IMR-90 (cell line): ENCODE results near the gene DGKZ. TPM values are rescaled to one million over a fixed set of nuclear protein-coding genes. Genes with fewer than 3 reads are reported as not detected.
A peak's percentile ranks its signal among the peaks of the same experiment; 100 is the strongest.

ENCODE experiments used
- ATAC-seq: fragments of 200-7000 bp; cut with Tn5 transposase; 2 replicates; pipeline ENCODE4 v1.9.1; 2020; ENCODE audit warnings: low read depth, mild to moderate bottlenecking, moderate library complexity
- BruUV-seq: library from RNA; stranded (reverse); fragments of 400-500 nt; replicated peaks from 2 replicates; lab custom pipeline; 2021; lab: Mats Ljungman, UMichigan
- CTCF ChIA-PET: fragments of 300-600 bp; formaldehyde crosslinking; extraction: SDS; loops from one replicate; lab custom pipeline; 2021; ENCODE audit warnings: antibody characterized with exemption; lab: Yijun Ruan, JAX
- POLR2A ChIA-PET: fragments of 300-600 bp; sonication (Branson Sonifier 250); formaldehyde crosslinking; loops from one replicate; lab custom pipeline; 2022; ENCODE audit warnings: antibody characterized with exemption; ENCODE audit not compliant: unreplicated experiment; lab: Charles Lee
- DNase-seq: peaks from one replicate; pipeline ENCODE4 v3.0.0; 2013
- H2AFZ ChIP-seq: replicated peaks from 2 replicates; pipeline ENCODE3; 2013; ENCODE audit warnings: low read length, mild to moderate bottlenecking; ENCODE audit not compliant: poor library complexity
- H2AK5ac ChIP-seq: 2 replicates; pipeline ENCODE4 v1.6.1; 2013; ENCODE audit warnings: low read depth, low read length, inconsistent platforms
- H2AK9ac ChIP-seq: replicated peaks from 2 replicates; pipeline ENCODE3; 2013; ENCODE audit warnings: mild to moderate bottlenecking, low read depth, low read length, moderate library complexity; ENCODE audit not compliant: poor library complexity
- H2BK120ac ChIP-seq: 2 replicates; pipeline ENCODE4 v1.6.1; 2013; ENCODE audit warnings: low read depth, low read length, inconsistent platforms
- H2BK15ac ChIP-seq: 3 replicates; pipeline ENCODE4 v1.6.1; 2013; ENCODE audit warnings: low read depth, low read length, inconsistent platforms
- H2BK20ac ChIP-seq: 2 replicates; pipeline ENCODE4 v1.6.1; 2013; ENCODE audit warnings: low read depth, mild to moderate bottlenecking, inconsistent platforms, low read length, moderate library complexity
- H2BK5ac ChIP-seq: 2 replicates; pipeline ENCODE4 v1.6.1; 2013; ENCODE audit warnings: mild to moderate bottlenecking, low read depth, low read length, inconsistent platforms; ENCODE audit not compliant: poor library complexity, severe bottlenecking
- H3K14ac ChIP-seq: replicated peaks from 2 replicates; pipeline ENCODE4 v1.6.1; 2013; ENCODE audit warnings: low read depth, low read length, inconsistent platforms
- H3K18ac ChIP-seq: 2 replicates; pipeline ENCODE4 v1.6.1; 2013; ENCODE audit warnings: low read depth, low read length, control low read depth
- H3K23ac ChIP-seq: 2 replicates; pipeline ENCODE4 v1.6.1; 2013; ENCODE audit warnings: low read depth, low read length, inconsistent platforms
- H3K27ac ChIP-seq: 2 replicates; pipeline ENCODE4 v1.5.1; 2013; ENCODE audit warnings: mild to moderate bottlenecking, control low read depth, low read length; ENCODE audit not compliant: insufficient read depth
- H3K27me3 ChIP-seq: 2 replicates; pipeline ENCODE4 v1.6.1; 2013; ENCODE audit warnings: low read length; ENCODE audit not compliant: control insufficient read depth, insufficient read depth
- H3K36me3 ChIP-seq: 2 replicates; pipeline ENCODE4 v1.6.1; 2013; ENCODE audit warnings: low read length, mixed read lengths; ENCODE audit not compliant: control insufficient read depth, insufficient read depth
- H3K4ac ChIP-seq: 2 replicates; pipeline ENCODE4 v1.6.1; 2013; ENCODE audit warnings: low read depth, low read length, inconsistent platforms
- H3K4me1 ChIP-seq: 2 replicates; pipeline ENCODE4 v1.6.1; 2013; ENCODE audit warnings: low read length, mixed read lengths; ENCODE audit not compliant: control insufficient read depth, insufficient read depth
- H3K4me2 ChIP-seq: 2 replicates; pipeline ENCODE4 v1.6.1; 2013; ENCODE audit warnings: low read depth, mild to moderate bottlenecking, control low read depth, low read length, moderate library complexity
- H3K4me3 ChIP-seq: 2 replicates; pipeline ENCODE4 v1.5.1; 2013; ENCODE audit warnings: low read depth, mild to moderate bottlenecking, control low read depth, low read length, moderate library complexity; ENCODE audit not compliant: insufficient read depth
- H3K56ac ChIP-seq: 2 replicates; pipeline ENCODE4 v1.6.1; 2013; ENCODE audit warnings: low read length, inconsistent platforms; ENCODE audit not compliant: insufficient read depth; ENCODE audit errors: extremely low read depth
- H3K79me1 ChIP-seq, 2 experiments: 2 replicates each; pipeline ENCODE4 v1.6.1; 2013; ENCODE audit warnings: low read length in 2 of 2, inconsistent platforms in 1 of 2, low read depth in 1 of 2
- H3K9ac ChIP-seq: 2 replicates; pipeline ENCODE4 v1.6.1; 2013; ENCODE audit warnings: low read depth, low read length, control low read depth
- H3K9me1 ChIP-seq: 2 replicates; pipeline ENCODE4 v1.6.1; 2013; ENCODE audit warnings: low read length, inconsistent platforms; ENCODE audit not compliant: insufficient read depth
- H3K9me3 ChIP-seq: 2 replicates; pipeline ENCODE4 v1.6.1; 2013; ENCODE audit warnings: low read length; ENCODE audit not compliant: control insufficient read depth, insufficient read depth
- H4K20me1 ChIP-seq: 2 replicates; pipeline ENCODE4 v1.6.1; 2013; ENCODE audit warnings: low read length, inconsistent platforms; ENCODE audit not compliant: insufficient read depth
- H4K5ac ChIP-seq: 2 replicates; pipeline ENCODE4 v1.6.1; 2013; ENCODE audit warnings: mild to moderate bottlenecking, low read depth, low read length, control low read depth
- H4K8ac ChIP-seq, 2 experiments: 2 replicates each; pipeline ENCODE4 v1.6.1; 2013; ENCODE audit warnings: low read depth in 2 of 2, low read length in 2 of 2, control low read depth in 1 of 2, inconsistent platforms in 1 of 2
- H4K91ac ChIP-seq: 2 replicates; pipeline ENCODE4 v1.6.1; 2013; ENCODE audit warnings: low read depth, low read length, inconsistent platforms; ENCODE audit not compliant: insufficient read depth
- CEBPB ChIP-seq: IDR thresholded peaks from 2 replicates; pipeline ENCODE4 v1.6.1; 2012; ENCODE audit warnings: low read depth, low read length, improper control_type of control experiment
- CHD1 ChIP-seq: IDR thresholded peaks from 2 replicates; pipeline ENCODE4 v1.6.1; 2012; ENCODE audit warnings: low read depth, low read length, improper control_type of control experiment
- CTCF ChIP-seq: conservative IDR thresholded peaks from 2 replicates; pipeline ENCODE4 v1.5.1; 2012; ENCODE audit warnings: mild to moderate bottlenecking, low read depth, low read length, improper control_type of control experiment
- ELK1 ChIP-seq: fragments of 150-350 bp; IDR thresholded peaks from 2 replicates; pipeline ENCODE4 v1.6.1; 2016; ENCODE audit warnings: low read depth, mild to moderate bottlenecking, low read length, moderate library complexity, borderline replicate concordance
- FOS ChIP-seq: fragments of 150-350 bp; IDR thresholded peaks from 2 replicates; pipeline ENCODE4 v1.6.1; 2016; ENCODE audit warnings: low read depth, low read length
- MAFK ChIP-seq: IDR thresholded peaks from 2 replicates; pipeline ENCODE4 v1.6.1; 2012; ENCODE audit warnings: low read depth, low read length, improper control_type of control experiment
- MAZ ChIP-seq: IDR thresholded peaks from 2 replicates; pipeline ENCODE4 v1.6.1; 2012; ENCODE audit warnings: low read depth, mild to moderate bottlenecking, low read length, improper control_type of control experiment, moderate library complexity, borderline replicate concordance
- MXI1 ChIP-seq: IDR thresholded peaks from 2 replicates; pipeline ENCODE4 v1.6.1; 2012; ENCODE audit warnings: low read depth, mild to moderate bottlenecking, low read length, moderate library complexity, borderline replicate concordance
- NFE2L2 ChIP-seq: fragments of 150-350 bp; IDR thresholded peaks from 2 replicates; pipeline ENCODE4 v1.6.1; 2016; ENCODE audit warnings: low read depth, mild to moderate bottlenecking, low read length
- RCOR1 ChIP-seq: IDR thresholded peaks from 2 replicates; pipeline ENCODE4 v1.6.1; 2012; ENCODE audit warnings: mild to moderate bottlenecking, low read length, improper control_type of control experiment; ENCODE audit not compliant: insufficient replicate concordance
- RFX5 ChIP-seq: IDR thresholded peaks from 2 replicates; pipeline ENCODE4 v1.8.0; 2012; ENCODE audit warnings: low read depth, mild to moderate bottlenecking, low read length, moderate library complexity
- SMC3 ChIP-seq: fragments of 150-350 bp; IDR thresholded peaks from 2 replicates; pipeline ENCODE4 v1.6.1; 2016; ENCODE audit warnings: low read depth, mild to moderate bottlenecking, antibody characterized with exemption, low read length, moderate library complexity
- USF2 ChIP-seq: fragments of 150-350 bp; IDR thresholded peaks from 2 replicates; pipeline ENCODE4 v1.6.1; 2017; ENCODE audit warnings: mild to moderate bottlenecking, antibody characterized with exemption, low read length, low read depth
- WGBS, 2 experiments: methylation state at CpG; one replicate each; pipeline versions ENCODE4 v1.1.5 to v1.1.7; 2013; ENCODE audit warnings: missing lambda C conversion rate in 2 of 2; ENCODE audit not compliant: insufficient read length in 1 of 2; ENCODE audit errors: extremely low coverage in 2 of 2; 5-methylcytosine and 5-hydroxymethylcytosine counted together
- dilution Hi-C: fragments of 300-500 bp; cut with HindIII; formaldehyde crosslinking; loops from one replicate; pipeline ENCODE4 v1.14.3; 2018; ENCODE audit warnings: low sequenced_read_pairs; ENCODE audit not compliant: unreplicated experiment
- in situ Hi-C: fragments of 300-500 bp; cut with MboI; formaldehyde crosslinking; loops from 3 replicates; pipeline ENCODE4 v1.14.3; 2019; ENCODE audit warnings: low sequenced_read_pairs, inconsistent platforms, mixed read lengths
- intact Hi-C: fragments of 100-400 bp; cut with micrococcal nuclease; formaldehyde crosslinking; loops from 2 replicates; pipeline ENCODE4 v1.10.0; 2022
- polyA plus RNA-seq, 3 experiments: library from polyadenylated mRNA; depleted of rRNA; stranded (reverse); fragments of >200 nt; gene quantifications; 2 replicates each; pipeline ENCODE4 v1.2.3, GENCODE V29; 2012; ENCODE audit warnings: low replicate concordance in 1 of 3
- total RNA-seq: library from RNA; depleted of rRNA; stranded (reverse); fragments of >200 nt; gene quantifications from 2 replicates; pipeline ENCODE4 v1.2.3, GENCODE V29; 2012

DGKZ gene
- total and polyA plus RNA-seq, 2 of the 4 experiments (the other 2 are of a cell fraction), result 46.8 to 62.0 TPM

- no peak overlapping the region for H4K91ac ChIP-seq
- H4K5ac ChIP-seq, result no peak overlapping the region
- BruUV-seq, result no TSS peak
- H2AK9ac ChIP-seq, result no peak overlapping the region
- DNase-seq, result peak; percentile 36
- H3K4ac ChIP-seq, result no peak overlapping the region
- H2AK5ac ChIP-seq, result no peak overlapping the region
- no peak overlapping the region for H4K8ac ChIP-seq
- H3K9me3 ChIP-seq, result no peaks in the 10 kb centered on the region
- no peak overlapping the region for H3K27ac ChIP-seq
- in situ Hi-C loops, result no loop called here
- no peak overlapping the region for H3K4me2 ChIP-seq
- WGBS, 2 experiments, result 58% methylated on average over 2 of the region's 7 CpGs; no CpG with 5 or more reads in 1 of the 2 experiments
- TF ChIP-seq USF2 (no peak), NFE2L2 (no peak), FOS (no peak), MAZ (no peak), RCOR1 (no peak), CTCF (no peak), CHD1 (no peak), MAFK (no peak), ELK1 (no peak), MXI1 (no peak), SMC3 (no peak), RFX5 (no peak), CEBPB (no peak)
- H3K4me1 ChIP-seq, result no peaks in the 10 kb centered on the region
- peaks cover 15% of the 10 kb centered on the region for H3K36me3 ChIP-seq
- no peak overlapping the region for H3K23ac ChIP-seq
- dilution Hi-C loops, result no loop called here
- peaks cover 11% of the 10 kb centered on the region; the same call in 1 of the 2 replicates for H3K9me1 ChIP-seq
- H3K9ac ChIP-seq, result no peak overlapping the region
- peaks cover 0 to 12% of the 10 kb centered on the region in 2 experiments; a peak in 1 of 4 replicates for H3K79me1 ChIP-seq
- H3K14ac ChIP-seq, result no peak overlapping the region
- CTCF ChIA-PET, result interaction anchor here (0.6 kb wide), 1 partner anchor 100 kb away, joined by 5 read pairs; no protein-coding TSS in a partner anchor
- intact Hi-C loops, result no loop called here
- ATAC-seq, result peak; percentile 59; the same call in 1 of the 2 replicates
- no peaks in the 10 kb centered on the region for H3K27me3 ChIP-seq
- H2BK15ac ChIP-seq, result no peak overlapping the region
- no peak overlapping the region for H2AFZ ChIP-seq
- no peak overlapping the region for H2BK120ac ChIP-seq
- no peak overlapping the region for H3K4me3 ChIP-seq
- no peak overlapping the region for H3K18ac ChIP-seq
- no peak overlapping the region for H2BK5ac ChIP-seq
- H3K56ac ChIP-seq, result no peak overlapping the region
- H4K20me1 ChIP-seq, result no peaks in the 10 kb centered on the region
- POLR2A ChIA-PET, result no interaction called here
- H2BK20ac ChIP-seq, result no peak overlapping the region
Observed at GRCh38 chr11:46422588-46422987, 75.3 kb downstream of the DGKZ start.
